Smooth muscle cell (in vitro differentiated cells): ENCODE measurements around the gene EEF1AKMT4. TPM values are rescaled to one million over a fixed set of nuclear protein-coding genes. Genes with fewer than 3 reads are reported as not detected.

ENCODE experiments used
- DNase-seq: peaks from one replicate; lab custom pipeline; 2025; ENCODE audit not compliant: unreplicated experiment; lab: John Stamatoyannopoulos, UW
- H2AFZ ChIP-seq: fragments of 200-600 bp; sonication (generic); 2 replicates; pipeline ENCODE4 v1.6.0; 2016; ENCODE audit warnings: antibody characterized with exemption, low read depth, mild to moderate bottlenecking
- H3F3A ChIP-seq: fragments of 200-600 bp; sonication (generic); 2 replicates; pipeline ENCODE4 v1.6.0; 2017; ENCODE audit warnings: antibody characterized with exemption, low read depth
- H3K27ac ChIP-seq: fragments of 200-600 bp; sonication (generic); 2 replicates; pipeline ENCODE4 v1.5.1; 2016; ENCODE audit warnings: low read depth, mild to moderate bottlenecking
- H3K27me3 ChIP-seq: fragments of 200-600 bp; sonication (generic); 2 replicates; pipeline ENCODE4 v1.6.1; 2016; ENCODE audit warnings: low read depth, mild to moderate bottlenecking
- H3K36me3 ChIP-seq: fragments of 200-600 bp; sonication (generic); 2 replicates; pipeline ENCODE4 v1.5.1; 2016; ENCODE audit warnings: low read depth
- H3K4me1 ChIP-seq: fragments of 200-600 bp; sonication (generic); 2 replicates; pipeline ENCODE4 v1.5.1; 2016; ENCODE audit warnings: low read depth
- H3K4me2 ChIP-seq: fragments of 200-600 bp; sonication (generic); 2 replicates; pipeline ENCODE4 v1.6.0; 2016; ENCODE audit warnings: mild to moderate bottlenecking
- H3K4me3 ChIP-seq: fragments of 200-600 bp; sonication (generic); 2 replicates; pipeline ENCODE4 v1.5.1; 2016; ENCODE audit warnings: mild to moderate bottlenecking
- H3K79me2 ChIP-seq: fragments of 200-600 bp; sonication (generic); 2 replicates; pipeline ENCODE4 v1.6.0; 2016; ENCODE audit warnings: low read depth, mild to moderate bottlenecking
- H3K9ac ChIP-seq: fragments of 200-600 bp; sonication (generic); 2 replicates; pipeline ENCODE4 v1.6.0; 2016; ENCODE audit warnings: low read depth
- H3K9me3 ChIP-seq: fragments of 200-600 bp; sonication (generic); replicated peaks from 2 replicates; pipeline ENCODE4 v1.5.1; 2016; ENCODE audit warnings: low read depth
- H4K20me1 ChIP-seq: fragments of 200-600 bp; sonication (generic); 2 replicates; pipeline ENCODE4 v1.6.0; 2016; ENCODE audit warnings: low read depth
- CTCF ChIP-seq: fragments of 200-600 bp; sonication (generic); IDR thresholded peaks from 2 replicates; pipeline ENCODE4 v1.5.1; 2017; ENCODE audit warnings: borderline replicate concordance, mild to moderate bottlenecking, antibody characterized with exemption; ENCODE audit not compliant: insufficient read depth, poor library complexity, severe bottlenecking
- WGBS: methylation state at CpG from one replicate; pipeline ENCODE4 v1.1.7; 2016; ENCODE audit warnings: low lambda C conversion rate; 5-methylcytosine and 5-hydroxymethylcytosine counted together
- polyA plus RNA-seq: library from polyadenylated mRNA; unstranded; fragments of >200 nt; fragmentation: Nextera tagmentation; extraction: Ambion mirVana; gene quantifications from 2 replicates; pipeline ENCODE4 v1.2.1, GENCODE V29; 2016
- total RNA-seq: library from RNA; depleted of rRNA; stranded (reverse); fragments of >200 nt; gene quantifications from 2 replicates; pipeline ENCODE4 v1.2.3, GENCODE V29; 2014

The EEF1AKMT4 gene
- total and polyA plus RNA-seq, 2 experiments from 2014 or later: 4.7 to 9.1 TPM

- Histone ChIP-seq H3K4me2 (no peak overlapping the region), H3K9me3 (no peaks in the 10 kb centered on the region), H3F3A (no peaks in the 10 kb centered on the region), H3K36me3 (no peaks in the 10 kb centered on the region), H3K79me2 (no peaks in the 10 kb centered on the region), H4K20me1 (peaks cover 19% of the 10 kb centered on the region), H2AFZ (no peak overlapping the region), H3K27ac (no peak overlapping the region), H3K4me3 (no peak overlapping the region), H3K9ac (no peak overlapping the region), H3K4me1 (peaks cover 6% of the 10 kb centered on the region), H3K27me3 (peaks cover 19% of the 10 kb centered on the region)
- TF ChIP-seq CTCF: no peak
- 90% methylated on average over 3 of the region's 3 CpGs for WGBS
- no peak for DNase-seq
Measured at GRCh38 chr3:184255291-184256039, 6.0 kb downstream of the EEF1AKMT4 start.

- Histone ChIP-seq H2AFZ (no peak overlapping the region), H3K4me3 (no peak overlapping the region), H3F3A (peaks cover 6% of the 10 kb centered on the region), H3K4me1 (peaks cover 16% of the 10 kb centered on the region), H3K27me3 (peaks cover 35% of the 10 kb centered on the region), H3K79me2 (no peaks in the 10 kb centered on the region), H3K27ac (no peak overlapping the region), H3K9ac (no peak overlapping the region), H4K20me1 (peaks cover 24% of the 10 kb centered on the region), H3K4me2 (no peak overlapping the region), H3K9me3 (no peaks in the 10 kb centered on the region), H3K36me3 (no peaks in the 10 kb centered on the region)
- TF ChIP-seq CTCF: no peak
- WGBS: 95% methylated on average over 23 of the region's 23 CpGs
- no peak for DNase-seq
Measured at GRCh38 chr3:184257083-184257915, 7.8 kb downstream of the EEF1AKMT4 start.

- Histone ChIP-seq H4K20me1 (peaks cover 23% of the 10 kb centered on the region), H2AFZ (no peak overlapping the region), H3K79me2 (no peaks in the 10 kb centered on the region), H3K36me3 (no peaks in the 10 kb centered on the region), H3K4me1 (peaks cover 18% of the 10 kb centered on the region), H3K27ac (no peak overlapping the region), H3F3A (peaks cover 6% of the 10 kb centered on the region), H3K4me3 (no peak overlapping the region), H3K9ac (no peak overlapping the region), H3K9me3 (no peaks in the 10 kb centered on the region), H3K4me2 (no peak overlapping the region), H3K27me3 (peaks cover 49% of the 10 kb centered on the region)
- DNase-seq: no peak
- TF ChIP-seq CTCF: no peak
- WGBS: 85% methylated on average over 5 of the region's 5 CpGs
Measured at GRCh38 chr3:184258926-184259325, 9.5 kb downstream of the EEF1AKMT4 start.
